Measurements from ENCODE around the gene TRAPPC11.

DNA sequence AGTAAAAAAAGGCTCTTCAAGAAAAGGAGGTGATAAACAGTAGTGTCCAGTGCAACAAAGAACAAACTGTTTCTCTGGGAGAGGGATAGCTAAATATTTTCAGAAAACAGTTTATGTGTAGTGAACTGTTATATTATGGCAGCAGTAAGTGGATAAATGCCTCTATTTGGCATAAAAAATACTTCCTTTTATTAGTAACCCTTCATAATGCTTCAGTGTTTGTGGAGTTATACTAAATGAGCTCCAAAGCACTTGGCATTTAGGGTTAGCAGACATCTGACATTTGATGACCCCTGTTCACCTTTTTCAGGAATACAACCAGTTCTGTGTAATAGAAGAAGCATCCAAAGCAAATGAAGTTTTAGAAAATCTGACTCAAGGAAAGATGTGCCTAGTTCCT lies 31.9 kb downstream of the TRAPPC11 start:
- TF ChIP-seq, protein P1, sequence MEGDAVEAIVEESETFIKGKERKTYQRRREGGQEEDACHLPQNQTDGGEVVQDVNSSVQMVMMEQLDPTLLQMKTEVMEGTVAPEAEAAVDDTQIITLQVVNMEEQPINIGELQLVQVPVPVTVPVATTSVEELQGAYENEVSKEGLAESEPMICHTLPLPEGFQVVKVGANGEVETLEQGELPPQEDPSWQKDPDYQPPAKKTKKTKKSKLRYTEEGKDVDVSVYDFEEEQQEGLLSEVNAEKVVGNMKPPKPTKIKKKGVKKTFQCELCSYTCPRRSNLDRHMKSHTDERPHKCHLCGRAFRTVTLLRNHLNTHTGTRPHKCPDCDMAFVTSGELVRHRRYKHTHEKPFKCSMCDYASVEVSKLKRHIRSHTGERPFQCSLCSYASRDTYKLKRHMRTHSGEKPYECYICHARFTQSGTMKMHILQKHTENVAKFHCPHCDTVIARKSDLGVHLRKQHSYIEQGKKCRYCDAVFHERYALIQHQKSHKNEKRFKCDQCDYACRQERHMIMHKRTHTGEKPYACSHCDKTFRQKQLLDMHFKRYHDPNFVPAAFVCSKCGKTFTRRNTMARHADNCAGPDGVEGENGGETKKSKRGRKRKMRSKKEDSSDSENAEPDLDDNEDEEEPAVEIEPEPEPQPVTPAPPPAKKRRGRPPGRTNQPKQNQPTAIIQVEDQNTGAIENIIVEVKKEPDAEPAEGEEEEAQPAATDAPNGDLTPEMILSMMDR (IDR thresholded peaks at IDR 0.05) = no peak
- TF ChIP-seq POLR2A (IDR thresholded peaks at IDR 0.05) (no peak), EP300 (IDR thresholded peaks at IDR 0.05) (no peak)
